IMR-90 (cell line): ENCODE results near the gene CYRIA.

Experiments
- BHLHE40 ChIP-seq: fragments of 150-350 bp; IDR thresholded peaks from 2 replicates; pipeline ENCODE4 v1.6.1; 2016; ENCODE audit warnings: mild to moderate bottlenecking, low read depth, low read length
- CEBPB ChIP-seq: IDR thresholded peaks from 2 replicates; pipeline ENCODE4 v1.6.1; 2012; ENCODE audit warnings: low read depth, low read length, improper control_type of control experiment
- CTCF ChIP-seq: conservative IDR thresholded peaks from 2 replicates; pipeline ENCODE4 v1.5.1; 2012; ENCODE audit warnings: mild to moderate bottlenecking, low read depth, low read length, improper control_type of control experiment
- ELK1 ChIP-seq: fragments of 150-350 bp; IDR thresholded peaks from 2 replicates; pipeline ENCODE4 v1.6.1; 2016; ENCODE audit warnings: low read depth, mild to moderate bottlenecking, low read length, moderate library complexity, borderline replicate concordance
- FOS ChIP-seq: fragments of 150-350 bp; IDR thresholded peaks from 2 replicates; pipeline ENCODE4 v1.6.1; 2016; ENCODE audit warnings: low read depth, low read length
- MAFK ChIP-seq: IDR thresholded peaks from 2 replicates; pipeline ENCODE4 v1.6.1; 2012; ENCODE audit warnings: low read depth, low read length, improper control_type of control experiment
- NFE2L2 ChIP-seq: fragments of 150-350 bp; IDR thresholded peaks from 2 replicates; pipeline ENCODE4 v1.6.1; 2016; ENCODE audit warnings: low read depth, mild to moderate bottlenecking, low read length
- POLR2A ChIP-seq: IDR thresholded peaks from 2 replicates; pipeline ENCODE4 v1.6.1; 2012; ENCODE audit warnings: mild to moderate bottlenecking, low read depth, low read length
- RAD21 ChIP-seq: IDR thresholded peaks from 2 replicates; pipeline ENCODE4 v1.6.1; 2012; ENCODE audit warnings: low read length, improper control_type of control experiment
- RCOR1 ChIP-seq: IDR thresholded peaks from 2 replicates; pipeline ENCODE4 v1.6.1; 2012; ENCODE audit warnings: mild to moderate bottlenecking, low read length, improper control_type of control experiment; ENCODE audit not compliant: insufficient replicate concordance
- RFX5 ChIP-seq: IDR thresholded peaks from 2 replicates; pipeline ENCODE4 v1.8.0; 2012; ENCODE audit warnings: low read depth, mild to moderate bottlenecking, low read length, moderate library complexity
- SMC3 ChIP-seq: fragments of 150-350 bp; IDR thresholded peaks from 2 replicates; pipeline ENCODE4 v1.6.1; 2016; ENCODE audit warnings: low read depth, mild to moderate bottlenecking, antibody characterized with exemption, low read length, moderate library complexity

GRCh38 chr2:16643099-16643498 is 22.5 kb downstream of the CYRIA start:
- TF ChIP-seq CTCF (no peak), FOS (no peak), CEBPB (no peak), POLR2A (no peak), RCOR1 (no peak), BHLHE40 (no peak), NFE2L2 (no peak), RFX5 (no peak), MAFK (no peak), RAD21 (no peak), ELK1 (no peak), SMC3 (no peak)
